HG03432 (cell line): ENCODE results near the gene CCDC178.
"Not testable (repeated sequence)": the region's sequence is repeated elsewhere in the genome, so short reads cannot be mapped to it uniquely, and the experiment has no call there.

ENCODE experiments used
- ATAC-seq: cut with Tn5 transposase; IDR thresholded peaks from one replicate; pipeline ENCODE4 v1.9.1; 2021; ENCODE audit warnings: mild to moderate bottlenecking, moderate library complexity; ENCODE audit not compliant: unreplicated experiment

The CCDC178 gene

GRCh38 chr18:33369711-33370449 is 70.6 kb downstream of the CCDC178 start:
- no peak for ATAC-seq

- ATAC-seq, result no peak
Measured at GRCh38 chr18:33356735-33357134, 83.8 kb downstream of the CCDC178 start.

DNA sequence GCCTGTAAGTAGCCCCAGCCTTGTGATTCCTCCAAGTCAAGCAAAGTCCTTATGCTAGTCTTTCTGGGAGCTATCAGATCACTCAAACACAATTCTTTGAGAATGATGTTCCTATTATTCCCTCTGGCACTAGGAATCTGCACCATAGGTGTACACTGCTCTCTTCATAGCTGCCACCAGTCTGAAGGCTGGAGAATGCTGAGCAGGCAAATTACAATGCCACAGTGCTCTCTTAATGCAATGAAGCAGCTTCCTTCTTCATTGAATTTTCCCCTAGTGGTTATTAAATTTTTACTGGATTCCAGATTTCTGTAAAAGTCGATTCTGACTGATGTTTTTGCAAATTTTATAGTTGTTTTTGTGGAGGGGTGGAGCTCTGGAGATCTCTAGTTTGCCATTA is 84.8 kb downstream of the CCDC178 start:
- ATAC-seq, result no peak

- ATAC-seq, result no peak
Measured at GRCh38 chr18:33355263-33355662, 85.3 kb downstream of the CCDC178 start.

- no peak for ATAC-seq
Measured at GRCh38 chr18:33350256-33350655, 90.3 kb downstream of the CCDC178 start.

DNA sequence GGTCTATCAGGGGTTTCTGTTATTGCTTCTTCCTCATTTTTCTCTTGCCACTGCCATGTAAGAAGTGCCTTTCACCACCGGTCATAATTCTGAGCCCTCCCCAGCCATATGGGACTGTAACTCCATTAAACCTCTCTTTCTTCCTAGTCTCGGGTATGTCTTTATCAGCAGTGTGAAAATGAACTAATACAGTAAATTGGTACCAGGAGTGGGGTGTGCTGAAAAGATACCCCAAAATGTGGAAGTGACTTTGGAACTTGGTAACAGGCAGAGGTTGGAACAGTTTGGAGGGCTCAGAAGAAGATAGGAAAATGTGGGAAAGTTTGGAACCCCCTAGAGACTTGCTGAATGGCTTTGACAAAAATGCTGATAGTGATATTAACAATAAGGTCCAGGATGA is 100.8 kb downstream of the CCDC178 start:
- ATAC-seq, result not testable (repeated sequence)

- no peak for ATAC-seq
Measured at GRCh38 chr18:33334781-33335180, 105.7 kb downstream of the CCDC178 start.

GRCh38 chr18:33330711-33331110 is 109.8 kb downstream of the CCDC178 start:
- ATAC-seq, result no peak

DNA sequence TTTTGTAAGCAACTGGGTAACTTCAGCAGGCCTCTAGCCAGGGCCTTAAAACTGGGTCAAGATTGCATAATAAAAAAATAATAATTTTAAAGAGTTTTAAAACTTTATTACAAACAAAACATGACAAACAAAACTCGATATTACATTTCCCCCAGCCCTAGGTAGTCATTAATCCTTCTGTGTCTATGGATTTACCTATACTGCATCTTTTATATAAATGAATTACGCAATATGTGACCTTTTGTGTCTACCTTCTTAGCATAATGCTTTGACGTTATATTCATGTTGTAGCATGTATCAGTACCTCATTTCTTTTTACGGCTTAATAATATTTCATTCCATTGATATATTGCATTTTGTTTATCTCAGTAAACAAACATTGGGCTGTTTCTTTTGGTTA is 113.5 kb downstream of the CCDC178 start:
- no peak for ATAC-seq

DNA sequence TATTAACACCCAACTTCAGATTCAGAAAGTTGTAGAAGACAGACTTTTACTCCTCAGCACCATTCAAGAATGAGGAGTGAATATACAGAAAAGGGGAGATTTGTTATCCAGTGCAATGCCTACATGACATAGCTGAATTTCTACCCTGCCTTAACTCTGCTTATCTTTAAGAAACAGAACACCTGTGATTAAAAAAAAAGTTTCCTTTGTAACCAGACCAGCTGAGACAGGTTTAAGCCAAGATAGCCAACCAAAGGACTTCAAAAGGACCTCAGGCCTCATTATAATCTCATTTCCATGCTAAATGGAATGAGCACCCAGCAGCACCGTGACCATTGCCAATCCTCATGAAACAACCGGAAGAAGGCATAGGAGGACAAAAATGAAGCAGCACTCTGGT is 122.9 kb downstream of the CCDC178 start:
- no peak for ATAC-seq

DNA sequence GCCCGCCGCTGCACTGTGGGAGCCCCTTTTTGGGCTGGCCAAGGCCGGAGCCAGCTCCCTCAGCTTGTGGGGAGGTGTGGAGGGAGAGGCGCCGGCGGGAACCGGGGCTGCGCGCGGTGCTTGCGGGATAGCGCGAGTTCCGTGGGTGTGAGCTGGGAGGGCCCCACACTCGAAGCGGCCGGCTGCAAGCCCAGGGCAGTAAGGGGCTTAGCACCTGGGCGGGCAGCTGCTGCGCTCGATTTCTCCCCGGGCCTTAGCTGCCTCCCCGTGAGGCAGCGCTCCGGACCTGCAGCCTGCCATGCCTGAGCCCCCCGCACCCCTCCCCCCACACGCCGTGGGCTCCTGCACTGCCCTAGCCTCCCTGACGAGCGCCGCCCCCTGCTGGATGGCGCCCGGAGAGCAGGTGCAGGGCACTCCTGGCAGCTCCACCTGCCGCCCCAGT is 124.4 kb downstream of the CCDC178 start:
- ATAC-seq, result no peak

- no peak for ATAC-seq
Measured at GRCh38 chr18:33307520-33307919, 133.0 kb downstream of the CCDC178 start.

DNA sequence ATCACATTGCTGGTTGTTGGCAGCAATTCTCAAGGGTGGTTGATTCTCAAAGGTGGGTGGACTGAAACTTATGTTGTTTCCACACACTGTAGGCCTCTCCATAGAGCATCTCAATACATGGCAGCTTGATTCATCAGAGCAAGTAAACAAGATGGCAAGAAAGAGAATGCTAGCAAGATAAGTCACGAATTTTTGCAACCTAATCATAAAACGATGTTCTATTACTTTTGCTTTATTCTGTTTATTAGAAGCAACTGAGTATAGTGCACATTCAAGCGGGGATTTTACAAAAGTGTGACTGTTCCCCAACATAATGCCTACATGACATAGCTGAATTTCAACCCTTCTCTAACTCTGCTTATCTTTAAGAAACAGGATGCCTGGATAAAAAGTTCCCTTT is 136.2 kb downstream of the CCDC178 start:
- no peak for ATAC-seq

DNA sequence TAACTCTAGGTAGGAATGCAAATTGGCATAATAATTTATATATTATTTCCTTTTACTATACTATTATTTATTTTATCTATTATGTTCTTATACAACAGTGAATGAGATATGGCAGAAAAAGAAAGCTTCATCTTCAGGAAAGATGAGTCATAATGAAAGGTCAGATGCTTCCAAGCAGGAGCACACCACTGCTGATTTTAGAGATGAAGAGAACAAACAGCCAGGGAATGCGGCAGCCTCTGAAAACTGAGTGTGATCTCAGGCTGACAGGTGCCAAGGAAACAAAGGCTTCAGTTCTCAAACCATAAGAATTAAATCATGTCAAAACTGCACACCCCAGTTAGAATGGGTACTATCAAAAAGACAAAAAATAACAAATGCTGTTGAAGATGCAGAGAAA is 149.0 kb downstream of the CCDC178 start:
- no peak for ATAC-seq

GRCh38 chr18:33288082-33288716 is 152.3 kb downstream of the CCDC178 start:
- no peak for ATAC-seq

GRCh38 chr18:33282709-33283333 is 157.7 kb downstream of the CCDC178 start:
- no peak for ATAC-seq

- ATAC-seq, result no peak
Measured at GRCh38 chr18:33282142-33282541, 158.4 kb downstream of the CCDC178 start.

GRCh38 chr18:33277431-33277830 is 163.1 kb downstream of the CCDC178 start:
- no peak for ATAC-seq

DNA sequence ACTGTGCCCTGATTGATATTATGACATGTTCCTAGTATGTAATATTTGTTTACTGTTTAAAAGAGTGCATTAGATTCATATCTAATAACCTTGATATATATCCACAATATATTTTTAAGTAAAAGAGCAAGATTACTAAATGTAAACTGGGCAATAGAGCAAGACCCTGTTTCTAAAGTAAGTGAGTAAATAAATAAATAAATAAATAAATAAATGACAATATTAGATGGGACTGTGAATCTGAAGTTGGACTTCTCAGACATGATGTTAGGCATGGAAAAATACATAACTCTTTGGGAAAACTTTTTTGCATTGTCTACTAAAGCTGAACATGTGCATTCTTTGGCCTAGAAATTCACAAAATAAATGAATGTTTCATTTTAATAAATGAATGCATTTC is 164.7 kb downstream of the CCDC178 start:
- ATAC-seq, result no peak

DNA sequence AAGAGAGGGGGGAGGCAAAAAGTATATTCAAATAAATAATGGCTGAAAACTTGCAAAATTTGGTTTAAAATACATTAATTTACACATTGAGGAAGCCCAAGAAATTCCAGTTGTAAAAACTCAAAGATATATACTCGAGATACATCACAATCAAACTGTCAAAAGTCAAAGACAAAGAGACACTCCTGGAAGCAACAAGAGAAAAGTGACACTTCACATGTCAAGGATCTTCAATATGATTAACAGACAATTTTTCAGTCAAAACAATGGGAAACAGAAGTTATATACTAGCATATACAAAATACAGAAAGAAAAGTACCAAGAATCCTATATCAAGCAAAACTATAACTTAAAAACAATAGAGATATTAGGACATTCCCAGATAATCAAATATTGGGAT is 170.2 kb downstream of the CCDC178 start:
- no peak for ATAC-seq

DNA sequence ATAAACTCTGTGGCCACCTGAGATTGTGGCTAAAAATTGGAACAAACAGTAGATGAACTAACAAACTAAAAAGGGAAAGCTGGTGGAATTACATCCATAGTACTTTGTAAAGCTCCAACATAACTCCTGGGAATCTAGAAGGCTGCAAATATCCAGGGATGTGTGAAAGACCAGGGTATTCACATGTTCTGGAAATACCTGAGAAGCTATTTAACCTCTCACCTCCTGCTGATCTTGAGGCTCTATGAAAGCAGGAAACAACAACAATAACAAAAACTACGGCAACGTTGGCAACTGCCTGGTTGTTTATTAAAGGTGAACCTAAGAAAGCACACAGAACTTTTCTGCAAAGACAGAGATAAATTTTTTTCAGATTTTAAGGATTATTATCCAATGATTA is 171.3 kb downstream of the CCDC178 start:
- ATAC-seq, result no peak

GRCh38 chr18:33264566-33264965 is 176.0 kb downstream of the CCDC178 start:
- no peak for ATAC-seq
